HEK293T (cell line): ENCODE data around the gene RNF19B.
"Not testable (repeated sequence)": the region's sequence is repeated elsewhere in the genome, so short reads cannot be mapped to it uniquely, and the experiment has no call there.

ENCODE experiments used
- ARNT ChIP-seq: fragments of 450-650 bp; IDR thresholded peaks from 2 replicates; pipeline ENCODE4 v1.6.1; 2017; ENCODE audit warnings: mild to moderate bottlenecking
- BHLHE40 ChIP-seq: fragments of 450-650 bp; IDR thresholded peaks from 2 replicates; pipeline ENCODE4 v1.6.1; 2016; ENCODE audit warnings: mild to moderate bottlenecking, moderate library complexity, borderline replicate concordance
- CTBP1 ChIP-seq: fragments of 450-650 bp; IDR thresholded peaks from 2 replicates; pipeline ENCODE4 v1.6.1; 2016; ENCODE audit warnings: borderline replicate concordance
- ELF4 ChIP-seq: fragments of 450-650 bp; IDR thresholded peaks from 2 replicates; pipeline ENCODE4 v1.6.1; 2017; ENCODE audit warnings: antibody characterized with exemption
- FOXA1 ChIP-seq: fragments of 450-650 bp; IDR thresholded peaks from 2 replicates; pipeline ENCODE4 v1.6.1; 2016; ENCODE audit warnings: mild to moderate bottlenecking
- FOXK2 ChIP-seq: fragments of 450-650 bp; IDR thresholded peaks from 2 replicates; pipeline ENCODE4 v1.6.1; 2016; ENCODE audit warnings: mild to moderate bottlenecking
- FOXM1 ChIP-seq: fragments of 450-650 bp; IDR thresholded peaks from 2 replicates; pipeline ENCODE4 v1.6.1; 2017; ENCODE audit warnings: mild to moderate bottlenecking, borderline replicate concordance
- L3MBTL2 ChIP-seq: fragments of 450-650 bp; conservative IDR thresholded peaks from 2 replicates; pipeline ENCODE4 v1.6.1; 2016; ENCODE audit warnings: mild to moderate bottlenecking
- LEF1 ChIP-seq: fragments of 450-650 bp; IDR thresholded peaks from 2 replicates; pipeline ENCODE4 v1.6.1; 2017; ENCODE audit warnings: mild to moderate bottlenecking, borderline replicate concordance
- NFRKB ChIP-seq: fragments of 450-650 bp; IDR thresholded peaks from 2 replicates; pipeline ENCODE4 v1.6.1; 2016; ENCODE audit warnings: mild to moderate bottlenecking, moderate library complexity
- PKNOX1 ChIP-seq: fragments of 450-650 bp; IDR thresholded peaks from 2 replicates; pipeline ENCODE4 v1.6.1; 2016
- SP1 ChIP-seq: fragments of 450-650 bp; IDR thresholded peaks from 2 replicates; pipeline ENCODE4 v1.6.1; 2017
- SUZ12 ChIP-seq: fragments of 450-650 bp; IDR thresholded peaks from 2 replicates; pipeline ENCODE4 v1.6.1; 2016; ENCODE audit warnings: mild to moderate bottlenecking
- TARDBP ChIP-seq: fragments of 450-650 bp; IDR thresholded peaks from 2 replicates; pipeline ENCODE4 v1.6.1; 2016

GRCh38 chr1:32993324-32993636 is 28.7 kb upstream of the RNF19B start:
- not testable (repeated sequence) for TF ChIP-seq L3MBTL2, ELF4, PKNOX1, NFRKB, SP1, FOXA1, CTBP1, FOXK2, SUZ12, LEF1, BHLHE40, FOXM1, ARNT, TARDBP
